Inflammatory macrophage treated with lipopolysaccharide for 4 hours (primary cell): ENCODE data around the gene ZNF784.
A peak's percentile ranks its signal among the peaks of the same experiment; 100 is the strongest.

Source experiments
- DNase-seq: peaks from one replicate; pipeline ENCODE4 v3.0.0-alpha.2; 2020

ZNF784 gene

DNA sequence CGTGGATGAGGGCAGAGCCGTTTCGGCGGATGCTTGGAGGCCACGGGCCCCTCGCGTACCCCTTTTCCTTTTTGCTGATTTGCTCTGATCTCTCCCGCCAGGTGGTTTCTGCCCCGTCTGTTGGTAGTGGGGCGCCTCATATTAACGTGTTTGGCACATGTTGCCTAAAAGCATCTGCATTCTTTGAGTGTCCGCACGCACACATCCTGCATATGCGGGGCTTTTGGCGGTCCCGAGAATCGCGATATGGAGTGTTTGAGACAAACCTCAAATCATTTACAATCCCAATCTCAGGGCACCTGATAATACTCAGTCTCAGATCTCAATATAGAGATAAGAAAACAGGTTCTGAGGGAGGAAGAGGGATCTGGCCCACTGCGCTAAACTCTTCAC lies 31.3 kb upstream of the ZNF784 start:
- DNase-seq = no peak

DNA sequence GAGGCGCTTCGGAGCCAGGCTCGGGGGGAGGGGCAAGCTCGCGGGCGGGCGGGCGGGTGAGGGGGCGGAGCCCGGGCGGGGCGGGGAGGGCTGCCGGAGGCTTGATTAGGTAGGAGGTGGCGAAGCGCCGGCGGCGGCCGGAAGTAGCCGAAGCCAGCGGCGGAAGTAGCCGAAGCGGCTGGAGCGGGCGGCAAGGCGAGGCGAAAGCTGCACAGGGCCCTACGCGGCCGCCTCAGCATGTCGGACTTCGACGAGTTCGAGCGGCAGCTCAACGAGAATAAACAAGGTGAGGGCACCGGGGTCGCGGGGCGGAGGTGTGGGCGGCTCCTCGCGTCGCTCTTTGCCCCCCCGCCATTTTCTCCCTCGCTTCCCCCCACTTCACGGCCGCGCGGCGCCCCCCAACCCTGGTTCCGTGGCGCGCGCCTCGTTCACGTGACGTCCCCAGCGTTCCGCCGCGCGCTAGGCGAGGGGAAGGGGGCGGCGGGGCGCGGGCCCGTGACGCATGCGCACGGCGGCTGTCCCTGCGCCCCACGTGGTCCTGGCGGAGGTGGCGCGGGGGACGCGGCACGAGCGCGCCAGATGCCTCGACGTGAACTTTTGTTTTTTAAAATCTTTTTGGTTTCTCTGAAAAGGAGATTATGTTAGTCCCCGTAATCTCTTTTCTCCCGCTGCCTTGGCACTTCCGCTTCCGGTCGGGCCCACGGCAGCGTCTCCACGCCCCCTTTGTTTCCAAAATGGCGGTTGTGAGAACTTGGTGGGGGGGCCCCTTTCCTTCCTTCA lies 30.7 kb upstream of the ZNF784 start, which contains the start of gene U2AF2:
TSS of gene U2AF2 (plus strand) at position 168 of the 780 bp plus-strand sequence. CDS start at position 238, 70 bp downstream.
- DNase-seq = peak; percentile 94

DNA sequence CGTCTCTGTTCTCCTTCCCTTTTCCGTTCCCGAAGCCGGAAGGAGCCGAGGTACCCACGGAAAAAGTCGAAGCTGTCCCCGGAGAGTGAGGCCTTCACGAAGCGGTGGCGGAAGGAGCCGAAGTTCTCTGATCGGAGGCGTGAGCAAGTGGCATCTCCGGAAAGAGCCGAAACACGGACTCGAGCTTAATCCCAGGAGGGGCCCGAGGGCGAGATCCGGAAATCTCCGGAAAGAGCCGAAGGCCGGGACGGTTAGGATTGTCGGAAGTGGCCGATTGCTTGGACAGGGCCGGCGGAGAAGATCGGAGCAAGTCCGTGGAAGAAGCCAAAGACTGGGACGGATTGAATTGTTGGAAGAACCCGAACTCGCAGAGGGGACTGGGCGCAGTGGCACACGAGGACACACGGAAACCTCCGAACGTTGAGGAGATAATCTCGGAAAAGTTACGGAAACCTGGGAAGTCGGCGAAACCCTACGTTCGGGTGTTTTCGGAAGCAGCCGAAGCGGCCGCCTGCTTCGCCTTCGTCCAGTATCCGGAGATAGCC lies 30.0 kb upstream of the ZNF784 start:
- peak; percentile 100 for DNase-seq

GRCh38 chr19:55653651-55654322 lies 29.4 kb upstream of the ZNF784 start:
- DNase-seq = peak; percentile 96

DNA sequence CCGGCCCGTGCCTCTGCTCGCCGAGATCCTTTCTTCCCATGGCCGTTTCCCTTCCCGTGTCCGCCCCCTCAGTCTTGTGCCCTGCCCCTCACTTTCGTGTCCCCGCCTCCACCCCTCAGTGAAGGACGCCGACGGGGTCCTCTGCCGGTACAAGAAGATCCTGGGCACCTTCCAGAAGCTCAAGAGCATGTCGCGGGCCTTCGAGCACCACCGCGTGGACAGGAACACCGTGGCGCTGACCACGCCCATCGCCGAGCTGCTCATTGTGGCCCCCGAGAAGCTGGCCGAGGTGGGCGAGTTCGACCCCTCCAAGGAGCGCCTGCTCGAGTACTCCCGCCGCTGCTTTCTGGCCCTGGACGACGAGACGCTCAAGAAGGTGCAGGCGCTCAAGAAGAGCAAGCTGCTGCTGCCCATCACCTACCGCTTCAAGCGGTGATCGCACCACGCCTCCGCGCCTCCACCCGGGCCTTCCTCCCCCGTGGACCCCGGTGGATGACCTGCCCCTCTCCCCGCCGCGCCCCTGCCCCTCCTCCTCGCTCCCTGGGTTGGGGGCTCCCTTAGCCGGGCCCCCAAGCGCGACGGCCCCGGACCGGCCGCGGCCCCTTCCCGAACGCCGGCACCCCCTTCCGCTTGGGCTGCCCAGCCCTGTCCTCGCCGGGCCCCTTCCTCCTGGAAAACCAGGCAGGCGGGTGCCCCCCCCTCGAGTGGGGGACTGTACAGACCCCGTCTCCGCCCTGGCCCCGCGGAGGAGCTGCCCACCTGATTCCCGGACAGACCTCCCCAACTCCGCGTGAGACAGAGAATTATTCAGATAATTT lies 28.2 kb upstream of the ZNF784 start:
- DNase-seq = no peak

GRCh38 chr19:55651236-55651635 lies 26.9 kb upstream of the ZNF784 start:
- no peak for DNase-seq

GRCh38 chr19:55650602-55651230 lies 26.4 kb upstream of the ZNF784 start:
- DNase-seq = no peak

DNA sequence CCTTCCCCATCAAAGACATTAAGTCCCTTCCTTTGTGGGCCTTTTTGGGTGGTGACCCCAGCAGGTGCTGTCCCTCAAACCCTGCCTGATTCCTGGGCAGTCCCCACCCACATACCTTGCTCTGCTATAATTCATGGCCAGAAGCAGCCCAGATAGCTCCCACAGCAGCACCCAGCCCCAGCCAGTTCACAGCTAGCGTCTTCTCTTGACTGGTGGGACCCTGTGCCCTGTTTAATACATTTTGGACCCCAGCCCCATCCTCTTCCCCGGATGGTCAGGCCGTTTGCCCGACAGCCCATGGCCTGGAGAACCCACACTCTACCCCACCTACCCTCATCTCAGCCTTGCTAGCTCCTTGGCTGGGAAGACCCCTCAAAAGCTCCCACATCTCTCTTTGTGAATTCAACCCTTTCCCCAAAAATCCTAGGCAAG lies 25.8 kb upstream of the ZNF784 start:
- no peak for DNase-seq

GRCh38 chr19:55649268-55650125 lies 25.1 kb upstream of the ZNF784 start:
- no peak for DNase-seq

DNA sequence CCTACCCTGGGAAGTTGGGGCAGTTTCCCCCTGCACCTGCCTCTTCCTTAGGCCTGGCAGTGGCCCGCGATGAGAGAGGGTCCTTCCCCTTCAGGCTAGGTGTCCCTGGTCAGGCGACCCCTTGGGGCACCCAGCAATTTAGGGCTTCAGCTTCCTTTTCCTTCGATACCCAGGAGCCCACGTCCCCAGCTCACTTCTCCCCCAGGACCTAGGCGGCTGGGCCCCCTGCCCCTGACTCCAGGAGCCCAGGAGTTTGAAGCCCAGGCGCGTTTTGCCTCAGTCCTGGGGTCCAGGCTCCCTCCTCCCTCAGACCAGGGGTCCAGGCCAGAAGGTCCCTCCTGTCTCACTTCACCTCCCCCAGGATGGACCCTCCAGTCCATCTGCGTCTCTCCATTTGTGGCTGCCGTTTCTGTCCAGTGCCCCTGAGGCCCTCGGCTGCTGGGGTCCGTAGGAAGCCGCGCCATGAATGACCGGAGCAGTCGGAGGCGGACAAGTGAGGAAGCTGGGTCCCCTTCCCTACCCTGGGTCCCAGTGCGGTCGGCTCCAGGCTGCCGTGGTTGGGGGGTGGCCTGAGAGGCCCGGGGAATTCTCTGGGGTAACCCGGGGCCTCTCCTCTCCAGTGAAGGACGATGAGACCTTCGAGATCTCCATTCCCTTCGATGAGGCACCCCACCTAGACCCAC lies 24.4 kb upstream of the ZNF784 start:
- no peak for DNase-seq

DNA sequence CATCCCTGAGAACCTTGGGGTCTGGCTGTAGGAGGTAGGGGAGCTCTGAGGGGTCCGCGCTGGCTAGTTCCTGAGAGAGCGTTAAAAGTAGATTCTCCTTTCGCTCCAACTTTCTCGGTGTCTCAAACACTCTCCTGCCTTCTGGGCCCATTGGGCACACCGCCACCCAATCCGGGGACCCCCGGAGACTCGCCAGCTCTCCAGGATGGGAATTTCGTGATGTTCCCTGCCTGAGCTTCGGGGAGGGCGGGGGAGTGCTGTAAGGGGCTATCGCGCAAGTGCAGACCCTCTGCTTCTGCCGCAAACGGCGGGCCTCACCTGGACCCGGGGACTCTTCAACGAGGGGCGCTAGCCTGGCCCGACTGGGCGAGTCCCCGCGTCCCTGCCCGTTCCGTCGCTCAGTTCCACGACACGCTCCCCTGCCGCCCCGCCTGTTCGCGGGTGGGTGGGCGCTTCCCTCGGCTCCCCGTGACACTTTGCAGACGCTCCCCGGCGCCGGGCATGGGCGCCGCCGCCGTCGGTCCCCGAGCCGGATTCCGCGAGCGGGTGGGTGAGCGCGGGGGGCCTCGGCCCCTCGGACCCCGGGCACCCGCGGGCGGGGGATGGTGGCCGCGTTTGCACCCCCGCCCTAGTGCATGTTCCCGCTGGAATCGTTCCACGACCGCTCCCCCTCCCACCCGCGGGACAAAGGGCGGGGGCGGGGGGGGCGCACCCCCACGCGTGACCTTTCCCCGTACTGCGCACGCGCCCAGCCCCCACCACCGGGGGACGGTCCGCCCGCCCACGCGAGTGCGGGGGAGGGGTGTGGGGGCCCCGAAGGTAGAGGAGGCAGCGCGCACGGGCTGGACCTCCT lies 23.6 kb upstream of the ZNF784 start, which contains the start of gene CCDC106:
TSS of gene CCDC106 (plus strand) at position 481 of the 853 bp plus-strand sequence. CDS start 835 bp downstream, outside the sequence.
- DNase-seq = peak; percentile 32

DNA sequence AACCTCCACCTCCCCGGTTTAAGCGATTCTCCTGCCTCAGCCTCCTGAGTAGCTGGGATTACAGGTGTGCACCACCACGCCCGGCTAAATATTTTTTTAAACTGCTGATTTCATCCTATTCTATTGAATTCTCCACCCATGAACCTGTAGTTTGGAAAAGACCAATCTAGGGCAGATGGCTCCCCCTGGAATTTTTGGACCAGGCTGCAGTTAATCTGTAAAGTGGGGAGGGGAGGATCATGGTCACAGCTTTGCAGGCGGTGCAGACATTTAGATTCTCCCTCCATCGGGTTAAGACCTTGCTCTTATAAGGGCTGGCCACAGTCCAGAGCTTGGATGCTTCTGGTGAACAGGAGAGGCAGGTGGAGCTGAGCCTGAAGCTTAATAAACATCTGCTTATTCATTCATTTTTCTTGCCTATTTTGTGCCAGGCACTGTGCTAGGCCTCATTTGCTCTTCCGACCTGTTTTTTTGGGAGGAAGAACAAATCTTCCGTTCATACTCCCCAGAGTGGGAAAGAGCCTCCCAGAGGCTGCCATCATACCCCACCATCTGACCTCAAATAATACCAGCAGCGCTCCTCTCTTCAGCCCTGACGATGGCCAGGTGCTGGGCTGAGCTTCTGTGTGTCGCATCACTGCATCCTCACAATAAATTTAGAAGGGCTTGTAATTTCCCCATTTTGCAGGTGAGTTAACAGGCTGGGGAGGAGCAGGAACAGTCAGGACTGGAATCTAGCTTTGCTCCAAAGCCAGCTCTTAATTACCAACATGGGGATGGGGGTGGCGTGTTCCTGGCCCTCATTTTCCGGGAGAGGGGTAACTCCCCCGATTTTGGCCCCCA lies 22.7 kb upstream of the ZNF784 start:
- no peak for DNase-seq

GRCh38 chr19:55645512-55645881 lies 21.1 kb upstream of the ZNF784 start:
- DNase-seq = no peak

DNA sequence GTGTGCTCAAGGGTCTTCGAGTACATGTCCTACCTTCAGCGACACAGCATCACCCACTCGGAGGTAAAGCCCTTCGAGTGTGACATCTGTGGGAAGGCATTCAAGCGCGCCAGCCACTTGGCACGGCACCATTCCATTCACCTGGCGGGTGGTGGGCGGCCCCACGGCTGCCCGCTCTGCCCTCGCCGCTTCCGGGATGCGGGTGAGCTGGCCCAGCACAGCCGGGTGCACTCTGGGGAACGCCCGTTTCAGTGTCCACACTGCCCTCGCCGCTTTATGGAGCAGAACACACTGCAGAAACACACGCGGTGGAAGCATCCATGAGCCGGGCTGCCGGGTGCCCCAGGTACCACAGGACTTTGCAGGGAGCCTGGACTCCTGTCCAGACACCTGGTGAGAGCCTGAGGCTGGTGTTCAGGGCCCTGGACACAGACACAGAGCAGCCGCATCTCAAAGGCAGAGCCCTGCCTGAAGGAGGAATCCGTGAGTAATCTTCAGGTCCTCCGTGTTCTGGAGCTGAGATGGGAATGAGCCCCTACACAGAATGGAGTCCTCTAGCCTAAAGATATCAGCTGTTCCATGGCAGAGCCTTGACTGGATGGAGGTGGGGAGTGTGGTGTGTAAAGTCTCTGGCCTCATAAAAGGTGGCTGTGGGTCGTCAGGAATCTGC lies 20.6 kb upstream of the ZNF784 start:
- DNase-seq = no peak

GRCh38 chr19:55644191-55644833 lies 19.9 kb upstream of the ZNF784 start:
- no peak for DNase-seq

DNA sequence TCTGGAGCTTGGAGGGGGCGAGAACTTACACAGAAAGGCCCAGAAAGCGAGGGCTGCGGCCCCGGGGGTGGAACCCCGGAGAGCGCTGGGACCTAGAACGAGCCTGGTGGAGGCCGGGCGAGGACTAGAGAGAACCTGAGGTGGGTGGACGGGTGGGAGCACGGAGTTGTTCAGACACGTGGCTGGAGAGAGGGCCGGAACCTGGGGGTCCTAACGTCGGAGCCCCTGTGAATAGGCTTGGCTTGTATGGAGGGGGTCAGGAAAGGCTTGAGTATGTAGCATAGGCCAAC lies 19.5 kb upstream of the ZNF784 start:
- DNase-seq = no peak

- DNase-seq = peak; percentile 62
Measured at GRCh38 chr19:55643003-55643886, 18.9 kb upstream of the ZNF784 start, which contains the start of gene ZNF581. ZNF581 (plus strand) TSS chr19:55643649; CDS start chr19:55644572, 923 bp downstream.
